ENCODE results near the gene BIRC3. TPM values are rescaled to one million over a fixed set of nuclear protein-coding genes. Genes with fewer than 3 reads are reported as not detected.

The BIRC3 gene
- total and polyA plus RNA-seq, 2 of the 4 experiments (the other 2 are of a cell fraction), result 2.2 to 5.0 TPM

DNA sequence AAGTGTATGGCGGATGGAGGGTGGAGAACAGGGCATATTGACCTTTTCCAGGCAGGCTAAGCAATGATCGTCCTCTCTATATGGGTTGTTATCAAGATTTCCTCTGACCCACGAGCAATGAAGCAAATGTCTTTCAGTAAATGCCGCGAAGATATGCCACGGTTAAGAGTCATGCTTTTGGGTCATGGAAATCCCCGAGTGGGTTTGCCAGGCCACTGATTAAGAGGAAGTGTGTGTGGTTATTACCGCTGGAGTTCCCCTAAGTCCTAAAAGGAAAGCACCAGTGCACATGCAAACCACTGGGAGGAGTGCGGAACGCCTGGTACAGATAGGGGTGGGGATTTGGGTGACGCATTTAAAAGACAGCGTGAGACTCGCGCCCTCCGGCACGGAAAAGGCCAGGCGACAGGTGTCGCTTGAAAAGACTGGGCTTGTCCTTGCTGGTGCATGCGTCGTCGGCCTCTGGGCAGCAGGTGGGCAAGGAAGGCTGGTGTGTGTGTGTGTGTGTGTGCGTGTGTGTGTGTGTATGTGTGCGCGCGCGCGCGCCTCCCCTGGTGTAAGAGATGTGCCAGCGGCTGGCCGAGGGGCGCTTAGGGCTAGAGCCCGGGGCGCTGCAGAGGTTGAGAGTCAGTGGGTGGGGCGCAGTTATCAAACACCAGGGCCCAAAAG is at the start of gene BIRC3 (continued):
- TF ChIP-seq RFX5 (IDR thresholded peaks at IDR 0.05; ENCODE audit: low read depth, low read length), result no peak
- no peak; the same call in 1 of the 2 replicates for TF ChIP-seq CEBPB (IDR thresholded peaks at IDR 0.05; ENCODE audit: low read depth, low read length)
- TF ChIP-seq MAFK (IDR thresholded peaks at IDR 0.05; ENCODE audit: low read depth, low read length), result no peak
- no peak for TF ChIP-seq SMC3 (IDR thresholded peaks at IDR 0.05; ENCODE audit: low read depth, low read length)
- TF ChIP-seq MXI1 (IDR thresholded peaks at IDR 0.05; ENCODE audit: borderline replicate concordance, low read depth, low read length), result peak; percentile 88; the same call in 1 of the 2 replicates

DNA sequence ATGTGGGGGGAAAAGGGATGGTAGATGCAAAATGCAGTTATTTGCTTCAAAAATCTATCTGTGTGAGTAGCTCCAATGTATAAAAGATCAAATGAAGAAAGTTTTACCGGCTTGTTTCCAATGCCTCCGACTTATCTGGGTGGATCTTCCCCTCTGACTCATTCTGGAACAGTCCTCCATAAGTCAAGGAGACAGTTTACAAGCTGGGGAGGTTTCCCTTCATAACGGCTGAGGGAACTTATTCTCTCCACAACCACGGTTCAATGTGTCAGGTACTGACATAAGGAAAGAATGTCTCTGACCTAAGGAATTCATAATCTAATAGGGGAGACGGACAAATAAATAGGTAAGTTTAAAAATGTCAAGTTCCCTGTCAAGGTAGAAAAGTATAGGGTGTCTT is 49.7 kb upstream of the BIRC3 start:
- Histone ChIP-seq H2BK15ac (ENCODE audit: low read depth, low read length) (peak overlapping the region; percentile 48; the same call in 1 of the 3 replicates), H4K5ac (ENCODE audit: low read depth, low read length) (no peak overlapping the region), H2AK5ac (ENCODE audit: low read depth, low read length) (0 out of 2 replicates have a peak overlapping the region, but pooled peaks have one; percentile 18), H3K27me3 (ENCODE audit: control insufficient read depth, insufficient read depth, low read length) (no peaks in the 10 kb centered on the region), H2BK5ac (ENCODE audit: low read depth, low read length, poor library complexity, severe bottlenecking) (no peak overlapping the region), H2BK20ac (ENCODE audit: low read depth, low read length) (no peak overlapping the region), H3K18ac (ENCODE audit: low read depth, low read length) (no peak overlapping the region), H3K79me1 (ENCODE audit: low read depth in 1 of 2, low read length in 2 of 2) (no peaks in the 10 kb centered on the region; a peak in 1 of 4 replicates), H3K9ac (ENCODE audit: low read depth, low read length) (no peak overlapping the region), H2AFZ (replicated peaks; ENCODE audit: low read length, poor library complexity) (peak overlapping the region; percentile 93), H3K56ac (ENCODE audit: extremely low read depth, insufficient read depth, low read length) (no peak overlapping the region), H3K4ac (ENCODE audit: low read depth, low read length) (peak overlapping the region; percentile 70; the same call in 1 of the 2 replicates), H3K4me3 (ENCODE audit: insufficient read depth, low read depth, low read length) (peak overlapping the region; percentile 44; the same call in 1 of the 2 replicates), H3K27ac (ENCODE audit: insufficient read depth, low read length) (no peak overlapping the region), H3K23ac (ENCODE audit: low read depth, low read length) (no peak overlapping the region), H3K36me3 (ENCODE audit: control insufficient read depth, insufficient read depth, low read length) (no peaks in the 10 kb centered on the region), H4K20me1 (ENCODE audit: insufficient read depth, low read length) (no peaks in the 10 kb centered on the region), H4K8ac (ENCODE audit: low read depth in 2 of 2, low read length in 2 of 2) (peak overlapping the region; percentile 6 to 76; a peak in 1 of 4 replicates), H2AK9ac (replicated peaks; ENCODE audit: low read depth, low read length, poor library complexity) (no peak overlapping the region), H3K9me3 (ENCODE audit: control insufficient read depth, insufficient read depth, low read length) (no peaks in the 10 kb centered on the region), H2BK120ac (ENCODE audit: low read depth, low read length) (0 out of 2 replicates have a peak overlapping the region, but pooled peaks have one; percentile 15), H3K9me1 (ENCODE audit: insufficient read depth, low read length) (no peaks in the 10 kb centered on the region; the same call in 1 of the 2 replicates), H3K4me1 (ENCODE audit: control insufficient read depth, insufficient read depth, low read length) (peaks cover 8% of the 10 kb centered on the region), H3K14ac (replicated peaks; ENCODE audit: low read depth, low read length) (0 out of 2 replicates have a peak overlapping the region, but pooled peaks have one; percentile 12), H3K4me2 (ENCODE audit: low read depth, low read length) (peak overlapping the region; percentile 86), H4K91ac (ENCODE audit: insufficient read depth, low read depth, low read length) (peak overlapping the region; percentile 21; the same call in 1 of the 2 replicates)
- TF ChIP-seq FOS (IDR thresholded peaks at IDR 0.05; ENCODE audit: low read depth, low read length) (peak; percentile 61; the same call in 1 of the 2 replicates), POLR2A (IDR thresholded peaks at IDR 0.05; ENCODE audit: low read depth, low read length) (no peak)
- peak; percentile 61 for ATAC-seq (ENCODE audit: low read depth)
- dilution Hi-C loops (cut with HindIII; ENCODE audit: low sequenced_read_pairs, unreplicated experiment) (no loop called here), in situ Hi-C loops (cut with MboI; ENCODE audit: low sequenced_read_pairs) (no loop called here), intact Hi-C loops (cut with micrococcal nuclease) (no loop called here)
- CTCF ChIA-PET, result interaction anchor here (1.0 to 2.1 kb wide), 2 partner anchors 8 to 12 kb away, joined by 3 to 9 read pairs; no protein-coding TSS in a partner anchor
- no CpG with 5 or more reads among the region's 5 CpGs for WGBS, 2 experiments (ENCODE audit: extremely low coverage in 2 of 2, insufficient read length in 1 of 2)
- peak; percentile 81 for DNase-seq
- BruUV-seq (replicated peaks), result no TSS peak
- POLR2A ChIA-PET (ENCODE audit: unreplicated experiment), result no interaction called here

Measured in IMR-90 (cell line).